Measurements from ENCODE around the gene PKM.

The PKM gene

GRCh38 chr15:72155635-72156616, 75.1 kb downstream of the PKM start:
- DNase-seq (ENCODE audit: low spot score), result peak; percentile 87

- peak; percentile 32 for DNase-seq (ENCODE audit: low spot score)
Measured at GRCh38 chr15:72155003-72155621, 75.9 kb downstream of the PKM start.

GRCh38 chr15:72154316-72154715, 76.7 kb downstream of the PKM start:
- no peak for DNase-seq (ENCODE audit: low spot score)

- no peak for DNase-seq (ENCODE audit: low spot score)
Measured at GRCh38 chr15:72153269-72154000, 77.6 kb downstream of the PKM start.

All from AG20443 (cell line).